D721Med (cell line): ENCODE measurements around the gene TBC1D20.
"Not testable (repeated sequence)": the region's sequence is repeated elsewhere in the genome, so short reads cannot be mapped to it uniquely, and the experiment has no call there.

Source experiments
- DNase-seq: peaks from one replicate; pipeline ENCODE4 v3.0.0; 2011; ENCODE audit warnings: low spot score; ENCODE audit not compliant: insufficient read length
- FAIRE-seq: peaks from 2 replicates; lab custom pipeline; 2011; peaks lifted over from hg19 to GRCh38; lab: Jason Lieb, UNC
- CTCF ChIP-seq: IDR thresholded peaks from 2 replicates; pipeline ENCODE4 v1.5.1; 2012; ENCODE audit warnings: mild to moderate bottlenecking, control low read depth; ENCODE audit not compliant: insufficient read depth; ENCODE audit errors: missing control alignments

TBC1D20 gene

DNA sequence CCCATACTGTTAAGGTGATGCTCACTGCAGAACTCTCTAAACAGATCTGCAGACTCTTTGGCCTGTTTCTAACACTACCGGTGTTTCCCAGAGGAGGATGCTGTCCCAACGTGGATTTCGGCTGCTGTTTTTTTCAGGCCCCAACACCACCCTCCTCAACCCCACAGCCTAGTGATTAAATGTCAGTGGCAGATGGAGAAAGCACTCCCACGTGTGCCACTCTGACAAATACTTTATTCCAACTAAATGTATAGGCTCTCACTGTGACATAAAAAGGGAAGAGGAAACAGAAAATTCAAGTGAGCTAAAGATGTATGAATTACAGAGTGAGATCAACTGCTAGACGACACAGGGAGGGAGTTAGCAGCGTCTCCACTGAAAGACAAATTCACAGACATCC, 3.6 kb downstream of the TBC1D20 start:
- TF ChIP-seq CTCF = no peak
- no peak for DNase-seq
- FAIRE-seq = no peak

GRCh38 chr20:454951-455350, 7.4 kb downstream of the TBC1D20 start:
- TF ChIP-seq CTCF = no peak
- FAIRE-seq (no peak), DNase-seq (no peak)

DNA sequence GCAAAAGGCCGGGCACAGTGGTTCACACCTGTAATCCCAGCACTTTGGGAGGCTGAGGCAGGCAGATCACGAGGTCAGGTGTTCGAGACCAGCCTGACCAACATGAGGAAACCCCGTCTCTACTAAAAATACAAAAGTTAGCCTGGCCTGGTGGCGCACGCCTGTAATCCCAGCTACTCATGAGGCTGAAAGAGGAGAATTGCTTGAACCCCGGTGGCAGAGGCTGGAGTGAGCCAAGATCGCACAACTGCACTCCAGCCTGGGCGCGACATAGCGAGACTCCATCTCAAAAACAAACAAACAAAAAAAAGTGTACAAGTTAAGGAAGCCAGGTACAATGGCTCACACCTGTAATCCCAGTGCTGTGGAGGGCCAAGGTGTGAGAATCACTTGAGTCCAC, 10.3 kb downstream of the TBC1D20 start:
- FAIRE-seq, DNase-seq: not testable (repeated sequence)

DNA sequence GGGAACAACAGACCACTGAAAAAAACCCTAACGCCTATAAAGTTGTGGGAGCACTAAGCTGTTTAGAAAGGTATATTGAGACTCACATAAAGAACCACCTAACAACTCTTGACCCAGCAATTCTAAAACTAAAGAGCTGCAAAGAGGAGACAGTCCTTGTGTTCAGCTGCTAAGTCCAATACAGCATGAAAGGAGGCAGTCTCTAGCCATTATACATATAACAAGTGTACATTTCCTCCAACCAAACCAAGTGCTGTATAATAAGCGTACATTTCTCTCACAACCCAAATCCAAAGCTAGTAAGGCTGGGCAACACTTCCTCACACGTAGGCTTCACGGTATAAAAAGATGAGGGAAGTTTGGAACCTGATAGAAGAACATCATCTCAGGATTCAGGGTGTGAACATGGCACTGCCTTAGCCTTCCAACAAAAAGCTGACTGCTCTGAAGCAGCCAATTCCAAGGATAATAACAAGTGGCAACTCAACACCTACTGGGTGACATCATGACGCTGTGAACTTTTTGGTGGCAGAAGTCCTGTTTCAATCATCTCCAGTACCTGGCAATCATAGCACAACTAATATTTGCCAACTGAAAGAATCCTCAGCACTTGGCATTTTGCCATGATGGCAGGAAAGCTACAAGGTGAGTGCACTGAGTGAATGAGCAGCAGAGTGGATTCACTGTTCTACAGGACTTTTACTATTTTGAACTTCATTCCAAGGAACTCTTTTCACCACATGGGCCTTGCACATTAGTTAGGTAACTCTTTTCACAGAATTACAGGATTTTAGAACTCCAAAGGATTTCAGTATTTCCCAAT, 16.6 kb downstream of the TBC1D20 start:
- TF ChIP-seq CTCF = no peak
- no peak for DNase-seq
- FAIRE-seq = no peak

GRCh38 chr20:444862-445426, 17.4 kb downstream of the TBC1D20 start:
- no peak for DNase-seq
- no peak for TF ChIP-seq CTCF
- FAIRE-seq = no peak

DNA sequence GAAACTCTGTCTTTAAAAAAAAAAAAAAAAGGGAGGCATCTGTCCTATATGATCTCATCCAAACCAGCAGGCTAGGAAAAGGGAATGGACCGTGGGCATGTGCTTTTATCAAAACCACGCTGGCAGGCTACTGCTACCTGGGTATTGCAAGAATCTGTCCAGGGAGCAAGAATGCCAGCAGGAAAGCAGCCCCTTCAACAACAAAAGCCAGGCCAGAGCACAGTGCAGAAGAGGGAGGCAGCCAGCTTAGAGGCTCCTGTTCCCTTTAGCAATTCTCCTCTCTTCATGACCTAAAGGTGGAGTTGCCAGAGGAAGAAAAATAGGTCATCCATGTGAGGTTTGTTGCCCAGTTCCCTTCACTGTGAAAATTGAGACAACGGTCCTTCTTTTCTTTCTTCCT, 18.2 kb downstream of the TBC1D20 start:
- no peak for DNase-seq
- FAIRE-seq = no peak
- no peak for TF ChIP-seq CTCF

DNA sequence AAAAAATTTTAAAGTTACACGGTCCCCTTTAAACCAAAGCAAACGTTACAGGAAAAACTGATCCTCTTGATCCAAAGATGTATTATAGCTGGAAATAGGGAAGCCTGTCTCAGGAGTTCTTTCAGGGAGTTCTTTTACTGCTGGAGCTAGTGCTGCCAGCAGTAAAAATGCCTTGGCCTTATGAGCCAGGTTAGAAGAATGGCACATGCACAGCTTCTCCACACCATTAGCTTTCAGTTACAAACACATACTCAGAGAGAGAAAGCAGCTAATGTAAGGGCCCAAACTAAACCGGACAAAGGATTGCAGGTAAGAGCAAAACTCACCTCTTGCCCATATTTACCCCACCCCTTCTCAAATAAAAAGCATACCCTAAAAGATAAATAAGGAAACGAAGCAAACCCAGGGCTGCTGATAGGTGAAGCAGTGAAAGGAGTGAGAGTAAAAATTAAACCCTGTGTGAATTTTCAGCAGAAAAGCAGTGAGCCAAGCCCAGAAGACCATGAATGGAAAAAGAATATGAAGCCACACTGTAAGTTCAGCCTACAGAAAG, 19.0 kb downstream of the TBC1D20 start:
- no peak for DNase-seq
- FAIRE-seq = no peak
- TF ChIP-seq CTCF = no peak
